Lung (tissue), 12 donors: ENCODE results near the gene ATP8B3. TPM values are rescaled to one million over a fixed set of nuclear protein-coding genes. Genes with fewer than 3 reads are reported as not detected.

Experiments used
- ATAC-seq: fragments of 200-7000 bp; cut with Tn5 transposase; one replicate; pipeline ENCODE4 v1.9.1; 2020; ENCODE audit warnings: moderate number of reproducible peaks; ENCODE audit not compliant: insufficient read depth, low FRiP score
- DNase-seq, 3 donors: peaks; one replicate each; pipeline ENCODE4 v3.0.0-alpha.2; 2013 to 2017
- H3K27ac ChIP-seq, 2 donors: one replicate each; pipeline ENCODE4 v1.5.1; 2013; ENCODE audit warnings: mild to moderate bottlenecking in 2 of 2, moderate library complexity in 2 of 2, control low read depth in 1 of 2, inconsistent platforms in 1 of 2, low read depth in 1 of 2, low read length in 1 of 2
- H3K27me3 ChIP-seq, 3 donors: one replicate each; pipeline ENCODE4 v1.5.1; 2013; ENCODE audit warnings: low read length in 2 of 3; ENCODE audit not compliant: control insufficient read depth in 3 of 3, insufficient read depth in 3 of 3
- H3K36me3 ChIP-seq, 4 donors: one replicate each; pipeline ENCODE4 v1.5.1; 2013; ENCODE audit warnings: low read length in 4 of 4, mild to moderate bottlenecking in 1 of 4, moderate library complexity in 1 of 4; ENCODE audit not compliant: control insufficient read depth in 4 of 4, insufficient read depth in 4 of 4
- H3K4me1 ChIP-seq, 5 donors: one replicate each; pipeline ENCODE4 v1.5.1; 2013; ENCODE audit warnings: low read length in 5 of 5, mild to moderate bottlenecking in 2 of 5, moderate library complexity in 1 of 5; ENCODE audit not compliant: control insufficient read depth in 5 of 5, insufficient read depth in 5 of 5
- H3K4me3 ChIP-seq: one replicate; pipeline ENCODE4 v1.5.1; 2013; ENCODE audit warnings: mild to moderate bottlenecking, control low read depth, moderate library complexity
- H3K9ac ChIP-seq, 2 donors: one replicate each; pipeline ENCODE4 v1.5.1; 2013; ENCODE audit warnings: low read length in 2 of 2, control low read depth in 1 of 2; ENCODE audit not compliant: insufficient read depth in 1 of 2
- H3K9me3 ChIP-seq, 4 donors: one replicate each; pipeline ENCODE4 v1.5.1; 2013; ENCODE audit warnings: low read length in 3 of 4, mild to moderate bottlenecking in 1 of 4, moderate library complexity in 1 of 4; ENCODE audit not compliant: control insufficient read depth in 4 of 4, insufficient read depth in 3 of 4
- CTCF ChIP-seq: IDR thresholded peaks from 2 replicates; pipeline ENCODE4 v1.5.1; 2012; ENCODE audit warnings: mild to moderate bottlenecking; ENCODE audit errors: control extremely low read depth, extremely low read depth
- WGBS, 2 donors: extraction: QIAGEN DNeasy Blood & Tissue Kit; methylation state at CpG; one replicate each; pipeline ENCODE4 v1.1.7; 2013; 5-methylcytosine and 5-hydroxymethylcytosine counted together
- polyA plus RNA-seq, 2 donors: library from polyadenylated mRNA; stranded (reverse); fragments of 200-250 nt; gene quantifications; one replicate each; pipeline ENCODE4 v1.2.1, GENCODE V29; 2013
- total RNA-seq, 2 donors: library from RNA; depleted of rRNA in 1 of 2; stranded (reverse); fragments of >200 nt in 1 of 2; gene quantifications; one replicate each; pipeline ENCODE4 v1.2.1, GENCODE V29; 2014 to 2021
- donor health status: control.
- donor health status: control.
- donor health status: Bipolar disorder and iron deficiency.
- donor health status: healthy.
- donor health status: DM: yes; HTN: yes; CAD: no.

The ATP8B3 gene
- total and polyA plus RNA-seq, 4 donors = 0.69 to 2.4 (median 1.8) TPM

- 89 to 92% methylated on average over 19 of the region's 19 CpGs for WGBS, 2 donors
- no peak overlapping the region for H3K9ac ChIP-seq
- DNase-seq (no peak), ATAC-seq (no peak)
- no peak for TF ChIP-seq CTCF
- H3K4me1 ChIP-seq = peaks cover 0 to 8% (median 3%) of the 10 kb centered on the region in 5 donors
- no peaks in the 10 kb centered on the region for H3K27me3 ChIP-seq
- H3K4me3 ChIP-seq = no peak overlapping the region
- H3K36me3 ChIP-seq = peaks cover 0 to 10% (median 0%) of the 10 kb centered on the region in 4 donors
- H3K9me3 ChIP-seq = no peaks in the 10 kb centered on the region
- no peak overlapping the region for H3K27ac ChIP-seq
These were observed 1.5 kb downstream of the ATP8B3 start for GRCh38 chr19:1810439-1811160.

- Histone ChIP-seq H3K9me3 (no peaks in the 10 kb centered on the region), H3K36me3 (peaks cover 0 to 1% (median 0%) of the 10 kb centered on the region in 4 donors), H3K9ac (no peak overlapping the region), H3K4me3 (no peak overlapping the region), H3K4me1 (peaks cover 0 to 8% (median 3%) of the 10 kb centered on the region in 5 donors), H3K27ac (no peak overlapping the region), H3K27me3 (no peaks in the 10 kb centered on the region)
- ATAC-seq = no peak
- no peak for DNase-seq
- 80 to 87% methylated on average over 18 of the region's 18 CpGs for WGBS, 2 donors
- TF ChIP-seq CTCF = no peak
These were observed 2.4 kb downstream of the ATP8B3 start for GRCh38 chr19:1809678-1810077.

GRCh38 chr19:1808395-1808731 is 3.7 kb downstream of the ATP8B3 start:
- no peak for TF ChIP-seq CTCF
- no peaks in the 10 kb centered on the region for H3K27me3 ChIP-seq
- WGBS, 2 donors = 81 to 90% methylated on average over 2 of the region's 2 CpGs
- H3K36me3 ChIP-seq = no peaks in the 10 kb centered on the region
- no peak overlapping the region for H3K9ac ChIP-seq
- no peaks in the 10 kb centered on the region for H3K9me3 ChIP-seq
- H3K27ac ChIP-seq = no peak overlapping the region
- ATAC-seq = no peak
- no peak overlapping the region for H3K4me3 ChIP-seq
- peaks cover 0 to 8% (median 3%) of the 10 kb centered on the region in 5 donors for H3K4me1 ChIP-seq
- no peak for DNase-seq
